Neural crest cell (in vitro differentiated cells): ENCODE data around the gene CLRN2. TPM values are rescaled to one million over a fixed set of nuclear protein-coding genes. Genes with fewer than 3 reads are reported as not detected.
"Not testable (repeated sequence)": the region's sequence is repeated elsewhere in the genome, so short reads cannot be mapped to it uniquely, and the experiment has no call there.

ENCODE experiments used
- DNase-seq: peaks from one replicate; pipeline ENCODE4 v3.0.0; 2021; ENCODE audit warnings: low read depth, mixed read lengths, low spot score
- H3K27ac Mint-ChIP-seq: one replicate; pipeline ENCODE4 v1.8.0; 2021; ENCODE audit warnings: mild to moderate bottlenecking, mixed read lengths; ENCODE audit not compliant: unreplicated experiment
- H3K27me3 Mint-ChIP-seq: 2 replicates; pipeline ENCODE4 v1.8.0; 2021; ENCODE audit warnings: low read depth, mild to moderate bottlenecking, mixed read lengths
- H3K36me3 Mint-ChIP-seq: 2 replicates; pipeline ENCODE4 v1.8.0; 2021; ENCODE audit warnings: low read depth, mild to moderate bottlenecking, mixed read lengths
- H3K4me1 Mint-ChIP-seq: 2 replicates; pipeline ENCODE4 v1.8.0; 2021; ENCODE audit warnings: mixed read lengths
- H3K4me3 Mint-ChIP-seq: one replicate; pipeline ENCODE4 v1.8.0; 2021; ENCODE audit warnings: mild to moderate bottlenecking, mixed read lengths
- H3K9me3 Mint-ChIP-seq: 2 replicates; pipeline ENCODE4 v1.8.0; 2021; ENCODE audit warnings: mixed read lengths
- total RNA-seq: library from RNA; stranded (reverse); gene quantifications from 2 replicates; pipeline ENCODE4 v1.2.1, GENCODE V29; 2021
- TF ChIP-seq, protein P1 (sequence below): fragments of 200-600 bp; sonication (generic); conservative IDR thresholded peaks from 2 replicates; pipeline ENCODE4 v1.5.0; 2021; ENCODE audit warnings: antibody characterized with exemption, mild to moderate bottlenecking

CLRN2 gene
- total RNA-seq, 1 donor from 2014 or later, result not detected

GRCh38 chr4:17562157-17562556 lies 47.2 kb downstream of the CLRN2 start:
- no peaks in the 10 kb centered on the region for H3K4me1 Mint-ChIP-seq
- H3K9me3 Mint-ChIP-seq, result no peaks in the 10 kb centered on the region
- no peaks in the 10 kb centered on the region for H3K27me3 Mint-ChIP-seq
- H3K27ac Mint-ChIP-seq, result no peak overlapping the region
- H3K4me3 Mint-ChIP-seq, result no peak overlapping the region
- TF ChIP-seq, protein P1, sequence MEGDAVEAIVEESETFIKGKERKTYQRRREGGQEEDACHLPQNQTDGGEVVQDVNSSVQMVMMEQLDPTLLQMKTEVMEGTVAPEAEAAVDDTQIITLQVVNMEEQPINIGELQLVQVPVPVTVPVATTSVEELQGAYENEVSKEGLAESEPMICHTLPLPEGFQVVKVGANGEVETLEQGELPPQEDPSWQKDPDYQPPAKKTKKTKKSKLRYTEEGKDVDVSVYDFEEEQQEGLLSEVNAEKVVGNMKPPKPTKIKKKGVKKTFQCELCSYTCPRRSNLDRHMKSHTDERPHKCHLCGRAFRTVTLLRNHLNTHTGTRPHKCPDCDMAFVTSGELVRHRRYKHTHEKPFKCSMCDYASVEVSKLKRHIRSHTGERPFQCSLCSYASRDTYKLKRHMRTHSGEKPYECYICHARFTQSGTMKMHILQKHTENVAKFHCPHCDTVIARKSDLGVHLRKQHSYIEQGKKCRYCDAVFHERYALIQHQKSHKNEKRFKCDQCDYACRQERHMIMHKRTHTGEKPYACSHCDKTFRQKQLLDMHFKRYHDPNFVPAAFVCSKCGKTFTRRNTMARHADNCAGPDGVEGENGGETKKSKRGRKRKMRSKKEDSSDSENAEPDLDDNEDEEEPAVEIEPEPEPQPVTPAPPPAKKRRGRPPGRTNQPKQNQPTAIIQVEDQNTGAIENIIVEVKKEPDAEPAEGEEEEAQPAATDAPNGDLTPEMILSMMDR, result peak; percentile 23
- DNase-seq, result no peak
- H3K36me3 Mint-ChIP-seq, result no peaks in the 10 kb centered on the region

- H3K4me1 Mint-ChIP-seq, result no peaks in the 10 kb centered on the region
- H3K36me3 Mint-ChIP-seq, result no peaks in the 10 kb centered on the region
- TF ChIP-seq, protein P1, result no peak
- H3K4me3 Mint-ChIP-seq, result no peak overlapping the region
- no peaks in the 10 kb centered on the region for H3K27me3 Mint-ChIP-seq
- no peak for DNase-seq
- H3K9me3 Mint-ChIP-seq, result no peaks in the 10 kb centered on the region
- no peak overlapping the region for H3K27ac Mint-ChIP-seq
Observed at GRCh38 chr4:17565846-17566245, 50.9 kb downstream of the CLRN2 start.

GRCh38 chr4:17567271-17567670 lies 52.3 kb downstream of the CLRN2 start:
- TF ChIP-seq, protein P1, result no peak
- Mint-ChIP-seq H3K27ac (no peak overlapping the region), H3K9me3 (no peaks in the 10 kb centered on the region)

GRCh38 chr4:17574206-17574605 lies 59.2 kb downstream of the CLRN2 start:
- Mint-ChIP-seq H3K27ac (no peak overlapping the region), H3K9me3 (no peaks in the 10 kb centered on the region), H3K27me3 (no peaks in the 10 kb centered on the region), H3K36me3 (no peaks in the 10 kb centered on the region), H3K4me3 (peak overlapping the region; percentile 72), H3K4me1 (peaks cover 20% of the 10 kb centered on the region)
- TF ChIP-seq, protein P1, result no peak
- no peak for DNase-seq

More at GRCh38 chr4:17567271-17567670, 52.3 kb downstream of the CLRN2 start:
- Mint-ChIP-seq H3K27me3 (no peaks in the 10 kb centered on the region), H3K36me3 (no peaks in the 10 kb centered on the region), H3K4me3 (no peak overlapping the region), H3K4me1 (no peaks in the 10 kb centered on the region)
- no peak for DNase-seq

GRCh38 chr4:17575177-17575576 lies 60.2 kb downstream of the CLRN2 start:
- not testable (repeated sequence) for H3K36me3 Mint-ChIP-seq, H3K27me3 Mint-ChIP-seq, H3K9me3 Mint-ChIP-seq, H3K27ac Mint-ChIP-seq, H3K4me3 Mint-ChIP-seq, DNase-seq
- H3K4me1 Mint-ChIP-seq, result peaks cover 23% of the 10 kb centered on the region

Other genes with a start within 250 kb of the CLRN2 start
- 45.2 and 46.5 TPM in 2 replicates for gene QDPR, start 3.1 kb upstream of the CLRN2 start, total RNA-seq
- 46.7 and 49.0 TPM in 2 replicates for gene LAP3, start 62.0 kb downstream of the CLRN2 start, total RNA-seq
- 97.8 and 100 TPM in 2 replicates for gene MED28, start 99.5 kb downstream of the CLRN2 start, total RNA-seq